Upper lobe of left lung (tissue), 6 donors: ENCODE measurements around the gene STX11. TPM values are rescaled to one million over a fixed set of nuclear protein-coding genes. Genes with fewer than 3 reads are reported as not detected.

Source experiments
- ATAC-seq, 2 donors: fragments of 200-7000 bp; cut with Tn5 transposase; one replicate each; pipeline ENCODE4 v1.9.1; 2022; ENCODE audit warnings: mild to moderate bottlenecking in 2 of 2, moderate library complexity in 2 of 2; ENCODE audit not compliant: low FRiP score in 2 of 2
- DNase-seq, 2 donors: peaks; one replicate each; pipeline ENCODE4 v3.0.0-alpha.2; 2019 to 2020
- H3K27ac ChIP-seq, 4 donors: fragments of 200-600 bp; sonication (generic); one replicate each; pipeline ENCODE4 v1.5.1; 2016 to 2019
- H3K27me3 ChIP-seq, 4 donors: fragments of 200-600 bp; sonication (generic); one replicate each; pipeline ENCODE4 v1.5.1; 2017 to 2019
- H3K36me3 ChIP-seq, 4 donors: fragments of 200-600 bp; sonication (generic); one replicate each; pipeline ENCODE4 v1.5.1; 2016 to 2019
- H3K4me1 ChIP-seq, 4 donors: fragments of 200-600 bp; sonication (generic); one replicate each; pipeline ENCODE4 v1.5.1; 2018 to 2019
- H3K4me3 ChIP-seq, 4 donors: fragments of 200-600 bp; sonication (generic); one replicate each; pipeline ENCODE4 v1.5.1; 2017 to 2019; ENCODE audit warnings: mild to moderate bottlenecking in 2 of 4, moderate library complexity in 1 of 4
- H3K9me3 ChIP-seq, 4 donors: fragments of 200-600 bp; sonication (generic); one replicate each; pipeline ENCODE4 v1.5.1; 2018 to 2019
- EP300 ChIP-seq, 4 donors: sonication (generic); formaldehyde crosslinking; IDR thresholded peaks; one replicate each; pipeline ENCODE4 v1.5.1; 2017; ENCODE audit warnings: antibody characterized with exemption in 4 of 4, control low read depth in 2 of 4
- POLR2A ChIP-seq, 4 donors: fragments of 450-650 bp; IDR thresholded peaks; one replicate each; pipeline ENCODE4 v1.5.1; 2016 to 2017; ENCODE audit warnings: antibody characterized with exemption in 4 of 4, mild to moderate bottlenecking in 2 of 4
- POLR2AphosphoS5 ChIP-seq, 2 donors: sonication (generic); formaldehyde crosslinking; IDR thresholded peaks; one replicate each; pipeline ENCODE4 v1.5.1; 2017; ENCODE audit warnings: antibody characterized with exemption in 2 of 2
- WGBS, 2 donors: methylation state at CpG; one replicate each; pipeline ENCODE4 v1.1.5; 2017 to 2018; 5-methylcytosine and 5-hydroxymethylcytosine counted together
- total RNA-seq, 6 donors: library from RNA; depleted of rRNA in 4 of 6; stranded (reverse); fragments of >200 nt in 4 of 6; gene quantifications; one replicate each; pipeline versions ENCODE4 v1.1.0 to v1.2.1, GENCODE V29; 2016 to 2021
- TF ChIP-seq, protein P1 (sequence below), 6 experiments: fragments of 450-650 bp in 4 of 6; fragments of 200-600 bp in 2 of 6; sonication (generic) in 2 of 6; IDR thresholded peaks; one replicate each; pipeline ENCODE4 v1.5.1; 2016 to 2019; ENCODE audit warnings: antibody characterized with exemption in 6 of 6
- donor health status: DM: no; HTN: no; CAD: no; lungs with moderate emphysema.
- donor health status: DM: no; HTN: yes; CAD: no; lungs with severe emphysema.

The STX11 gene
- total RNA-seq, 6 donors from 2014 or later: 47.9 to 134 (median 75.5) TPM

DNA sequence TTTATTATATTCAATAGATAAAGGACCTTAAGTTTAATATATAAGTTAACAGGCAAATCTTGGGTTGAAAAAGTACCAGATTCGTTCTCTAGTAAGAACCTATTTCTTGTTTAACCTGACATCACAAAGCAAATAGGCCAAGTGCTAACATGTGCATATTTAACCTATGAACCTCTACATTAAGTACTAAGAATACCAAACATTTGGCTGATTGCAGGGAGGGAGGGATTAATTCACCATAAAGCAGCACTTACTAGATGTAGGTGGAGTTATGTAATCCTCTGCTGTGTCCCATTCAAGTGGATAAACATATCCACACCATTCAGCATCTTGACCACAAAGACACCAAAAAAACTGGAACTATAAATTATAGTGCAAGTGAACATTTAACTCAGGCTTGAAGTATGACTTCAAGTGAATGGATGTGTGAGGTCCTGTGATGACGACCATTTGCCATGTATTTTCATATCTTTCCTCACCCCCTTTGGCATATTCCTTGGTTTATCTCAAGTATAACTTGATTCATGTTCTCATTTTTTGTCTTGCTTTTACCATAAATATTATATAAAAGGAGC lies 10.2 kb downstream of the STX11 start:
- no peaks in the 10 kb centered on the region for H3K9me3 ChIP-seq
- peaks cover 21 to 54% (median 49%) of the 10 kb centered on the region in 4 donors for H3K4me1 ChIP-seq
- no peak for TF ChIP-seq EP300 (IDR thresholded peaks at IDR 0.05)
- TF ChIP-seq, protein P1, sequence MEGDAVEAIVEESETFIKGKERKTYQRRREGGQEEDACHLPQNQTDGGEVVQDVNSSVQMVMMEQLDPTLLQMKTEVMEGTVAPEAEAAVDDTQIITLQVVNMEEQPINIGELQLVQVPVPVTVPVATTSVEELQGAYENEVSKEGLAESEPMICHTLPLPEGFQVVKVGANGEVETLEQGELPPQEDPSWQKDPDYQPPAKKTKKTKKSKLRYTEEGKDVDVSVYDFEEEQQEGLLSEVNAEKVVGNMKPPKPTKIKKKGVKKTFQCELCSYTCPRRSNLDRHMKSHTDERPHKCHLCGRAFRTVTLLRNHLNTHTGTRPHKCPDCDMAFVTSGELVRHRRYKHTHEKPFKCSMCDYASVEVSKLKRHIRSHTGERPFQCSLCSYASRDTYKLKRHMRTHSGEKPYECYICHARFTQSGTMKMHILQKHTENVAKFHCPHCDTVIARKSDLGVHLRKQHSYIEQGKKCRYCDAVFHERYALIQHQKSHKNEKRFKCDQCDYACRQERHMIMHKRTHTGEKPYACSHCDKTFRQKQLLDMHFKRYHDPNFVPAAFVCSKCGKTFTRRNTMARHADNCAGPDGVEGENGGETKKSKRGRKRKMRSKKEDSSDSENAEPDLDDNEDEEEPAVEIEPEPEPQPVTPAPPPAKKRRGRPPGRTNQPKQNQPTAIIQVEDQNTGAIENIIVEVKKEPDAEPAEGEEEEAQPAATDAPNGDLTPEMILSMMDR (IDR thresholded peaks at IDR 0.05): no peak
- ATAC-seq (no peak), DNase-seq (no peak)
- peaks cover 0 to 7% (median 0%) of the 10 kb centered on the region in 4 donors for H3K36me3 ChIP-seq
- no peaks in the 10 kb centered on the region for H3K27me3 ChIP-seq
- peak overlapping the region in 1 of 4 donors; percentile 31 for H3K27ac ChIP-seq
- WGBS, 2 donors: 60 to 64% methylated on average over 2 of the region's 2 CpGs
- no peak overlapping the region for H3K4me3 ChIP-seq

DNA sequence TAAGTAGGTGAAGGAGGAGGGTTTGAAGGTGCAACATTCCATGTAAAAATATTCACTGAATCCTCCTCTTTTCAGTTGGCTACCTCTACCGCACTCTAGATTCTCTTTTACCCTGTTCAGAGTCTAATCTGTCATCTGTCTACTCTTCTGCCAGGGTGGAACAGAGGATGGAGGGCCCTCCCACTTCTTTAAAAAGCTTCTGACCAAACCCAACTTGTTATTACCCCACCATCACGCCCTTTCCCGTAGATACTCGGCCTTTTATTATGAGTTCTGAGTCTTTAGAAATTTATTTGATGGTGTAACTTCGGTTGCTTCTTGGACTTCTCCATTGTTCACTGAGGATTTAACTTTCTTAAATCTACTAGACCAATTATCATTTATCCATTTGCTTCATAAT lies 11.7 kb downstream of the STX11 start:
- TF ChIP-seq POLR2A (IDR thresholded peaks at IDR 0.05) (no peak), EP300 (IDR thresholded peaks at IDR 0.05) (no peak), POLR2AphosphoS5 (IDR thresholded peaks at IDR 0.05) (no peak)
- TF ChIP-seq, protein P1 (IDR thresholded peaks at IDR 0.05): no peak
- H3K36me3 ChIP-seq: peaks cover 0 to 5% (median 0%) of the 10 kb centered on the region in 4 donors
- H3K9me3 ChIP-seq: no peaks in the 10 kb centered on the region
- peaks cover 17 to 48% (median 39%) of the 10 kb centered on the region in 4 donors for H3K4me1 ChIP-seq
- DNase-seq (no peak), ATAC-seq (peak in 1 of 2 donors; percentile 53)
- H3K27ac ChIP-seq: peak overlapping the region in 1 of 4 donors; percentile 32
- no peak overlapping the region for H3K4me3 ChIP-seq
- WGBS, 2 donors: 74 to 86% methylated on average over 5 of the region's 5 CpGs
- no peaks in the 10 kb centered on the region for H3K27me3 ChIP-seq

DNA sequence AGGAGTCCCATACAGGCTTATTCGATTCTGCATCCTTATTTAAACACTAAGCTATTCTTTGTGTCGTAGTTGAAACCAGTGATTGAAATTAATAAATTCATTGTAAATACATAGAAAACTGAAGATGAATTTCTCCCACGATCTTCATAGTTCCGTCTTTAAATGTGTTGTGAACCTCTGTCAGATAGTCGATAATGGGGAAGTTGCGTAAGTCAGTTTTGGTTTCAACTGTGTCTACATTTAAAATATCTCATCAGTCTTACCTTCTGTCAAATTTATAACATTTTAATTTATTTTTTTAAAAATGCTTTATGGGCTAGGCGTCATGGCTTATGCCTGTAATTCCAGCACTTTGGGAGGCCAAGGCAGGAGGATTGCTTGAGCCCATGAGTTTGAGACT lies 12.7 kb downstream of the STX11 start:
- no peaks in the 10 kb centered on the region for H3K27me3 ChIP-seq
- no peak overlapping the region for H3K4me3 ChIP-seq
- peak in 1 of 2 donors; percentile 47 for ATAC-seq
- DNase-seq: no peak
- no peaks in the 10 kb centered on the region for H3K36me3 ChIP-seq
- H3K9me3 ChIP-seq: no peaks in the 10 kb centered on the region
- peak overlapping the region in 1 of 4 donors; percentile 32 for H3K27ac ChIP-seq
- WGBS, 2 donors: 77 to 82% methylated on average over 7 of the region's 7 CpGs
- H3K4me1 ChIP-seq: peaks cover 12 to 38% (median 29%) of the 10 kb centered on the region in 4 donors
- TF ChIP-seq EP300 (IDR thresholded peaks at IDR 0.05): no peak
- TF ChIP-seq, protein P1 (IDR thresholded peaks at IDR 0.05): no peak
- TF ChIP-seq POLR2AphosphoS5 (IDR thresholded peaks at IDR 0.05): no peak
- no peak for TF ChIP-seq POLR2A (IDR thresholded peaks at IDR 0.05)

DNA sequence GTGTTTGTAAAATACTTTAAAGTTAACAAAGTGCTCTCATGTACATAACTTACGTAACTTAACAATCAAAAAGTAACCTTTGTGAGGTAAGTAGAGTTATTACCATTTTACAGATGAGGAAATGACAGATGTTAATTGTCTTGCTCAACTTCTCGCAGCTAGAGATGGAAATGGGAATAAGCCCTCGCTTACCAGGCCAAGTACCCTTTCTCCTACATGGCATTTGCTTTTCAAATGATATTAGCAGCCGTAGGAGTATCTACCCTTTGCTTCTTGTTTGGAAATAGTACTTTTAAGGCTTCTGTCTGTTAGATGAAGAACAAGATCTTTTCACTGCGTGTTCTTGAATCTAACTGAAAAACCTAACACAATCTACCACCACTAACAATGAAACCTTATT lies 15.5 kb downstream of the STX11 start:
- Histone ChIP-seq H3K4me1 (peaks cover 0 to 10% (median 6%) of the 10 kb centered on the region in 4 donors), H3K9me3 (no peaks in the 10 kb centered on the region), H3K27me3 (no peaks in the 10 kb centered on the region), H3K36me3 (peaks cover 0 to 18% (median 0%) of the 10 kb centered on the region in 4 donors), H3K27ac (no peak overlapping the region), H3K4me3 (no peak overlapping the region)
- TF ChIP-seq POLR2AphosphoS5 (IDR thresholded peaks at IDR 0.05) (no peak), EP300 (IDR thresholded peaks at IDR 0.05) (no peak), POLR2A (IDR thresholded peaks at IDR 0.05) (no peak)
- TF ChIP-seq, protein P1 (IDR thresholded peaks at IDR 0.05): no peak
- DNase-seq (no peak), ATAC-seq (no peak)
- WGBS, 2 donors: 54 to 67% methylated on average over 5 of the region's 5 CpGs

DNA sequence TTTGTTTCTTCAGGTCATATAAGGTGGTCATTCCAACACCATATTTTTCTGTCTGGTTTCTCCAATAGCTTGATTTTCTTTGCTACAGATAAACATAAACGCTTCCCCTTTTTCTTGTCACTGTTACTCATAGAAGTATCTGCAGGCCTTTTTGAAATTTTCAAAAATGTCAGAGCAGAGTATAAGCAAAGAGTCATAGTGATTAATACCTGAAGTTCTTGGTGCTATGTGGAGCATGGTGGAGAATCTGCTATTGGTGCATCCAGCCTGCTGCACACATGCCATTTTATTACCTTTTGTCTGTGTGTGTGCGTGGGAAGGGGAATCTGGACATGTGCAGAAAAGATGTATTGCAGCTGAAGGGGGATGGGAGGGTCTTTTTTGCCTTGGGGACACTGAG lies 19.7 kb downstream of the STX11 start:
- WGBS, 2 donors: 97 to 98% methylated on average over 2 of the region's 2 CpGs

More for the DNA sequence above, 19.7 kb downstream of the STX11 start:
- no peak overlapping the region for H3K27ac ChIP-seq
- no peak for DNase-seq
- no peak overlapping the region for H3K4me3 ChIP-seq
- no peak for TF ChIP-seq POLR2AphosphoS5 (IDR thresholded peaks at IDR 0.05)
- TF ChIP-seq EP300 (IDR thresholded peaks at IDR 0.05): no peak
- TF ChIP-seq, protein P1 (IDR thresholded peaks at IDR 0.05): no peak
- TF ChIP-seq POLR2A (IDR thresholded peaks at IDR 0.05): no peak
- H3K9me3 ChIP-seq: no peaks in the 10 kb centered on the region
- ATAC-seq: no peak
- peaks cover 0 to 30% (median 0%) of the 10 kb centered on the region in 4 donors for H3K36me3 ChIP-seq
- H3K4me1 ChIP-seq: peaks cover 0 to 4% (median 1%) of the 10 kb centered on the region in 4 donors
- no peaks in the 10 kb centered on the region for H3K27me3 ChIP-seq
